Ovary (tissue), 3 donors: ENCODE measurements around the gene ATAT1.

Experiments
- POLR2A ChIP-seq: fragments of 450-650 bp; IDR thresholded peaks from one replicate; pipeline ENCODE4 v1.6.1; 2017; ENCODE audit warnings: antibody characterized with exemption, mild to moderate bottlenecking, moderate library complexity
- TF ChIP-seq, protein P1 (sequence below), 3 donors: fragments of 450-650 bp in 2 of 3; fragments of 200-600 bp in 1 of 3; IDR thresholded peaks; one replicate each; pipeline versions ENCODE4 v1.5.1 to v1.8.0; 2016 to 2022; ENCODE audit warnings: antibody characterized with exemption in 3 of 3, mild to moderate bottlenecking in 1 of 3
- donor health status: DM: no; HTN: no; CAD: no.

GRCh38 chr6:30600451-30600961 is 26.2 kb upstream of the ATAT1 start:
- TF ChIP-seq, protein P1, sequence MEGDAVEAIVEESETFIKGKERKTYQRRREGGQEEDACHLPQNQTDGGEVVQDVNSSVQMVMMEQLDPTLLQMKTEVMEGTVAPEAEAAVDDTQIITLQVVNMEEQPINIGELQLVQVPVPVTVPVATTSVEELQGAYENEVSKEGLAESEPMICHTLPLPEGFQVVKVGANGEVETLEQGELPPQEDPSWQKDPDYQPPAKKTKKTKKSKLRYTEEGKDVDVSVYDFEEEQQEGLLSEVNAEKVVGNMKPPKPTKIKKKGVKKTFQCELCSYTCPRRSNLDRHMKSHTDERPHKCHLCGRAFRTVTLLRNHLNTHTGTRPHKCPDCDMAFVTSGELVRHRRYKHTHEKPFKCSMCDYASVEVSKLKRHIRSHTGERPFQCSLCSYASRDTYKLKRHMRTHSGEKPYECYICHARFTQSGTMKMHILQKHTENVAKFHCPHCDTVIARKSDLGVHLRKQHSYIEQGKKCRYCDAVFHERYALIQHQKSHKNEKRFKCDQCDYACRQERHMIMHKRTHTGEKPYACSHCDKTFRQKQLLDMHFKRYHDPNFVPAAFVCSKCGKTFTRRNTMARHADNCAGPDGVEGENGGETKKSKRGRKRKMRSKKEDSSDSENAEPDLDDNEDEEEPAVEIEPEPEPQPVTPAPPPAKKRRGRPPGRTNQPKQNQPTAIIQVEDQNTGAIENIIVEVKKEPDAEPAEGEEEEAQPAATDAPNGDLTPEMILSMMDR (IDR thresholded peaks at IDR 0.05) = no peak
- TF ChIP-seq POLR2A = no peak
